CD4-positive, alpha-beta T cell treated with Interleukin-6 at 100 ng/mL for 8 hours (primary cell): Measurements from ENCODE around the gene RPS6KA2.

Experiments
- DNase-seq: peaks from one replicate; pipeline ENCODE4 v3.0.0-alpha.2; 2020; ENCODE audit warnings: mixed read lengths, low spot score

Gene RPS6KA2

DNA sequence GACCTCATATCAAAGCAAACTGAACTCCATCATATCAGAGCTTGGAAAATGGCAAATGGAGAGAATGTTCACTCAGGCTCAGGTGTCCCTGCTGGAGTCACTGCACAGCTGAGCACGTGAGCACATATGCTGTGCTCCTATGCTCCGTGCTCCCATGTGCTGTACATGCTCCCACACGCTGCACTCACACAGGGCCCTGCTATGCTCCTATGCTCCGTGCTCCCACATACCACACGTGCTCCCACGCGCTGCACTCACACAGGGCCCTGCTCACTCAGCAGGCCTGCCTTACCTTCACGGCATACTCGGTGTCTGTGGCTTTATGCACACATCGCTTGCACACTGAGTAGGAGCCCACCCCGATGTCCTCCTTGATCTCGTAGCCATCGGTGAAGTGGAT lies 178.6 kb downstream of the RPS6KA2 start:
- no peak for DNase-seq

DNA sequence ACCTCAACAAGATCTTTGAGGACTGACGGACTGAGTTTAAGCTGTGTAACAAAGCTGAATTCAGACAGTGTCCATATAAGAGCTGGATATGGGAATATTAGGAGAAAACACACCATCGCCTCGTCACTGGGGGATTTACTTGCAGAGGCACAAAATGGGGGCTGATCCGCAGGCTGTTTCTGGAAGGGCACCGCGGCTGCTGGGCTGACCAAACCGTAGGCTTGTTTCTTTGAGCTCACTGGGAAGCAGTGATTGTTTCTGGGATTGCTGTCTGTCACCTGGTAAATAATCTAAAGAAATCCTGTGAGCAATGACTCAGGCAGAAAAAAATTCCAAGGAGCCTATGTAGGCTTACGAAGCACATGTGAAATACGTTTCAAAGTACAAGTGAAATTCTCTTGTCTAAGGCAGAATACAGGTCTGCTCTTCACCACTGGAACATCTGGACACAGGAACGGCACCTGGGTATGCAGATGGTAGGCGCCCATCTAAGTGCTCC lies 180.4 kb downstream of the RPS6KA2 start:
- no peak for DNase-seq

DNA sequence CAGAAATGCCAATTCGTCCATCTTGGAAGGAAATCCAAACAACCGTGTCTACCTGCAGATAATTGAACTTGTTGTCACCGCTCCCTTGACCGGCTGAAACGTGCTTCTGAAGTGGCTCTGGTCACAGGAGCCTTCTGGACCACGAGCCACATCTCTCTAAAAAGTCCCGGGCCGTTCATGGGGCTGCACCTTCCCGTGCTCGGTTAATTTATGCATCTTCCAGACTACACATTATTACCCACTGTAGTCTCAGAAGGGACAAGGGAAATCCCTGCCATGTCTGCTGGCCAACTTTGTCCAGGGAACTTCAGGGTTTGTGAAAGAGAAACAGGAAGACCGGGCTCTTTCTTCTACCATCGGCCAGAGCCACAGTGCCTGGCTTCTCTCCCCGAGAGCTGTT lies 180.9 kb downstream of the RPS6KA2 start:
- DNase-seq, result no peak

DNA sequence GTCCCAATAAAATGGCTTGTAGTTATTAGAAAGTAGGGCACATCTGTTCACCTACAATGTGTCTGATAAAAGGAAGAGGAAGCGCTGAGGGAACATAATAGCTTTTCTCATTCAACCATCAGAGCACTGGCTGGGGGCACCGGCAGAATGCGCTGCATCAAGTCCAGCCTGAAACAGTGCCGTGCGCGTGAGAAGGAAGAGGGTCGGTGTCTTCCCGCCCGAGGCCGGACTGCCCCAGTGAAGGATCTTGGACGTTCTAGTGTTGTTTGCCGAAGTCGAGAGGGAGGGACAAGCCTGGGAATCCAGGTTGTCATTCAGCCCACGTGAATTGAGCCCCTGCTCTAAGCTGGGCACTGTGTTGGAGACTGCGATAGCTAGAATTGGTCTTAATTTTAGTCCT lies 182.6 kb downstream of the RPS6KA2 start:
- no peak for DNase-seq

DNA sequence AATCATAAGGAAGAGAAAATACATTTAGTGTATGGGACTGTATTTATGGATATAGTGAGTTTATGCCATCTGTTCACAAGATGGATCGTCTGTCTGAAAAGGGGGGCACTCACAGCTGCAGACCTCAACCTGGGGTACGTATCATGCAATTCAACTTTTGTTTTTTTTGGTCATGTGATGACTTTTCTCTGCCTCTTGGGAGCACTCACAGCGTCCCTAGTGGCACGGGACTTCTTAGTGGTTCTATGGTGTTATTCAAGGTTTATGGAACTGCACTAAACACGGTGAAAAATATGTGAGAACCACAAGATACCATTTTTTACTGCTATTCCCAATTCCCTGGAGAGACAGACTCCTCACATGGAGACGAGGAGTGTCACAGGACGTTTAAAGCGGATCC lies 183.9 kb downstream of the RPS6KA2 start:
- no peak for DNase-seq

DNA sequence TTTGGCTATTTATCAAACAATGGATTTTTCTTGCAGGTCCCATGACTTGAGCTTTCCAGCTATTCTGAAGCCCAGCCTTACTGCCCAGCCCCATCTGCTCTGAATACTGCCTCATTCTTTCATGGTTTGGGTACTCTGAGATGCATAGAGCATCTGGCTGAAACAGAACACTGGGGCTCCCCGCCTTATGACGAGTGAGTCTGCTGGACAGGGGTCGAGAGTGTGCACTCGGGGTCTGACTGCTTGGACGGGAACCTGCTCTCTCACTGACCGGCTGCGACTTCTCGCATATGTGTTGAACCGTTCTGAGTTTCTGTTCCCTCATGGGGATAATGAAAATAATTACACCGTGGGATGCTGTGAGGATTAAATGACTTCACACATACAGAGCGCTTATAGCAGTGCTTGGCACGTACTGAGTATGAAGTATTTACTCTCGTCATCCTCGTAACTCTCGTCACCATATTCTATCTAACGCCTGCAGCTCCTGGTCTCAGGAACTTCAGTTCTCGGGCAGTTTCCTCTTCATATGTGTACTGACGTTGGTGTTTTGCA lies 184.8 kb downstream of the RPS6KA2 start:
- no peak for DNase-seq

DNA sequence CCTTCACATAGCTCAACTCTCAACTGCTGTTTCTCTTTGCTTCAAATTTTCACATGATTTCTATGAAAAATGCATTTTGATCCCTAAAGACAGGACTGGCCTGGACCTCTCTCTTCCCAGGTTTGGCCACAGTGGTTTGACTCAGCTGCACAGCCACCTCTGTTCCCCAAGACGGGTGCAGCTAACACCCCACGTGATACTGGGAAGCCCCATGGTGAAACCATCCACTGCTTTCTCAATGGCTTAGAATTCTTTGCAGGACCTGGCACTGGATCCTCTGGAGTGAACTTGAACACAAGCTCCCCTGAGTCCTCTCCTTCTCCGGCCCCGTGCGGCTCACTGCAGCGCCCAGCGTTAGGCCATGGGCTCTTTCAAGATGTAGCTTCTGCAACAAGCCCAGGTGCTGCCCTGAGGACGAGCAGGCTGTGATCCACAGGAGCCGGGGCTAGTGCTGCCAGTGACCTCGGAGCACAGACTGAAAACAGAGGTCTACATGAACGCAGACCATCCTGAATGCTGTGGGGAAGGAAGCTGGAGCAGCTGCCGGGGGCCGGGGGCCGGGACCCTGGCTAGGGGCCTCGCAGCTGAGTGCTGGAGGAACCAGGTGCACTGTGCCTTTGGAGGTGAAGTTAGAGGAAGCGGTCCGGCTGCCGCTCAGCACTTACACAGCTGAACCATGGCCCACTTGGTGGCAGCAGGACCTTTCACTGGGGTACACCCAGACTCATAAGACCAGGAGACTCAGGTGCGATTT lies 185.5 kb downstream of the RPS6KA2 start:
- DNase-seq, result no peak

DNA sequence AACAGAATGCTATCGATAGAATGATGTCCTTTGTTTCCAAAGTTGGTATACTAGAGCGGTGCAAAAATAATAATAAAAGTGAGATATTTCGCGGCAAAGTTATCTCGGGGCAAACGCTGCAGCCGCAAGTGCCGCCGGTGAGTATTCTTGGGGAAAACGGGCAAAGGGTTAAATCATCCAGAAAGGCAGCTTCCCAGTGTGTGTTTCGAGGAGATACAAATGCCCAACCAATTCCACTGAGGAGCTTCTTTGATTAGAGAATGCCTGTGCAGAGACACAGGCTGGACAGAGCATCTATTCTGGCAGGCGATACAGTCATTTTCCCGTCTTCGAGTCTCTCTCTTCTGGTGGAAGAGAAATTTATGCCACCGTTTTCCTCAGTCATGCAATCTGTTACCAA lies 186.3 kb downstream of the RPS6KA2 start:
- no peak for DNase-seq

DNA sequence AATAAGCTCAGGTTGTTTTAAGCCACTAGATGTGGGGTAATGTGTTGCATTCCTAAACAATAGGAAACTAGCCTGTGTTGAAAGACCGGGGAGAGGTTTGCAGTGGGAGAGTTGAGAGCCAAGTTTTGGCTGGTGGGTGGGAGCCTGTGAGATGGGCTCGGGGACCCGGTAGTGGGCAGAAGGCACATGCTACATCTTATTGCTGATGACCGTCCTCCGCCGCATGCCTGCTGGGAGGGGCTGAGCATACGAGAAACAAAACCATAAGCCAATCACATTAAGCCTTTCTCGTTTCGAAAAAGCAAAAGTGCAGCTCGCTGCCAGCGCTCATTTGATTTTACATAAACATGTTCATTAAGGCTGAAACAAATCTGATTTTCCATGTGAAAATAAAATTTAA lies 186.9 kb downstream of the RPS6KA2 start:
- no peak for DNase-seq

DNA sequence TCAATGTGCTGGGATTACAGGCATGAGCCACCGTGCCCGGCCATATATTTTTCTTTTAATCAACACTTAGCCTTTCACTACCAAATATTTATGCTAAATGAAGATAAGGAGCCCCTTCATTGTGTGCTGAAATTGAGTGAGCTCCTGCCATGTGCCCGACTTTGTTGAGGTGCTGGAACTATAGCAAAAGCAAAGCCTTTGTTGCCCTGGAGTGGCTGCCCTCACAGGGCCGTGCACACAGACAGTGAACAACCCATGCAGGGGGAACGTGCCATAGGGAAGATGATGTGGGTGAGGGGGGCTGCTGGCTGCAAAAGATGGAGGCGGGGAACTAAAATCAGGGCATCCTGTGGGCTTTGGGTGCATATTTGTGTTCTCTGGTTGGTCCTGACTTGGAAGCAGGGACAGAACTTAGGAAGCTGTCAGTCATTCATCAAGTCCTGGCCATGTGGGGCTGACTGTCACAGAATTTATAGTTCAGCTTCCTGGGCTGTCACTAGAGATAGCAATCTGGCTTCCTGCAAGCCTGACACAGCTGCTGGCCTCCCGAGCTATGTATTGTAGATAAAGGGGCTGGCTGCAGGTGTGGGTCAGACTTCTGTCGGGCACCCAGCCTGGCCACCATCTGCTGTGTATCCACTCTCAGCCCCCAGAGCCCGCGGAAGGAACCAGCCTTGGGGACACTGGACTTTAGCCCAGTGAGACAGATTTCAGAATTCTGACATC lies 187.5 kb downstream of the RPS6KA2 start:
- DNase-seq, result no peak

DNA sequence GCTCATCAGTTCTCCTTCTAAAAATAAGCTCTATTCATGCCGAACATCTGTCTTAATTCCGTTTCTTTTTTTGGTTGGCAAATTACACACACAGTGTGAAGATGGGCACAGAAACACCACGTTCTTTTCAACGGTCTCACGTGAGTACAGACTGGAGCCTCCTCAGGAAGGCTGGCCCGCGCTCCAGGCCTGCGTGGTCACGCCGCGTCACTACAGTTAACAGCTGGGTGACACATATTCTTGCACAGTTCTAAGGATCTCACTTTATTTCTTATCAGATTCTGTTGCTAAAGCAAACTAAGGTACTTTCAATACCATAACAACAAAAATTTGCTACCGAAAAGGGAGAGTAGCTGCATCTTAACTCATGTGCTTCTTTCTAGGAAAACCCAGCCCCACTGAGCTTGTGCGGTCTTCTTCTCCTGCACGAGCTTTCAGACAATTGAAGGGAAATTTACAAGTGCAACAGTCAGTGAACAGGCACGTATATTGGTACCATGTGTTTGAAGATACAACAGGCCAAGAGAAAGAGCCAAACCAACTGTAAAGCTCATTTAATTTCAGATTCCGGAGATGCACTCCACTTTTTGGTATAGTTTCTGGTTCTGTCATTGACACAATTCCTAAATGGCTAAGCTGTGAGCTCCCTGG lies 188.7 kb downstream of the RPS6KA2 start:
- DNase-seq, result no peak

DNA sequence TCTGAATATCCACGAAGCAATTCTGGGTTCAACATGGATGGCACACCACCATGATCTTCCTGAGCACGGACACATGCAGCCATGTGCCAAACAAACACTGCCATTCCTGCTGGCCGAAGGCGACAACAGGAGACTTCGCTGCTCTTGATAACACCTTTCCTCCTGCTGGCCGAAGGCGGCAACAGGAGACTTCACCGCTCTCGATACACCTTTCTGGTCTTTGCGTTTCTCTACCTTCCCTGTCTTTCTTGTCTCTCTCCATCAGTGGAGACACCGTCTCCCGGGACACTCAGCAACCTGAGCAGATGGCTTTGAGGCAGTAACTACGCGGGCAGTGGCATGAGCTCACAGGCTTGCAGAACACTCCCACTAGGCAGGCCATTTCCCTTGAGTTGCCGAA lies 189.4 kb downstream of the RPS6KA2 start:
- no peak for DNase-seq

DNA sequence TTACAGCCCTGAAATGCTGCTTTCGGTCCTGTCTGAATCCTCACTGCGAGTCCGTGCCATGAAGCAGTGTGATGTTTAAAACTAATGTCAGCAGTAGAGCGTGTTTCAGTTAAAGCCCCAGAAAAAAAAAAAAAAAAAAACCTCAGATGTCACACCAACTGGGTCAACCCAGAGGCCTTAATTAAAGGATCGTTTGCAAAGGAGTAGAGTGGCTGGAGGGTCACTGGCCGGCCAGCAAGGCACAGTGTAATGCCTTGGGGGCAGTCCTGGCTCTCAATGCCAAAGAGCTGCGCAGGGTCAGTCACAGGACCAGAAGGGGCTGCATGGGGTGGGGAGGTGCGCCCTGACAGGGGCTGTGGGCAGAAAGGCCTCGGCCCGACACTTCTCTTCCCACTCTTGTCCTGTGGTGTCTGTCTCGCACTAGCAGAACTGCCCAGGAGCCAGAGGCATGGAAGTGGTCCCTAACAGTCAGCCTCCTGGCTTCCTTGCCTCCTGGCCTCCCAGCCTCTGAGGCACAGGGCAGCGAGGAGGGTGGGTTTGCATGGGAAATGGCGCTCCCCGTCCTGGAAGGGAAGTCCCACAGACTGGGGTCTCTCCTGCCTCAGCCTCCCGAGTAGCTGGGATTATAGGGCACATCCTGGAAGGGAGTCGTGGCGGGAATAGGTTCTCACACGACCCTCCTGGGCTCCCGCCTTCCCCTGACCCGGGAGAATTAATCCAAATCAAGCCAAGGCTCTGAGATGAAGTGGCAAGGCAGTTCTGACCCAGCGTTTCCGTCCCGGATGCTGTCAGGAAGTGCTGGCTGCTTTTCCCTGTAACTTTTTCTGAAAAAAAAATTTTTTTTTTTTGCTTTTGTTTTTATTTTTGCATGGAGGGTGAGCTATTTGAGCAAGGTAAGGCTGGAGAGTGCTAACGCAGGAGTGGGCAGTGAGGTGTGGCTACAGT lies 190.6 kb downstream of the RPS6KA2 start:
- no peak for DNase-seq

DNA sequence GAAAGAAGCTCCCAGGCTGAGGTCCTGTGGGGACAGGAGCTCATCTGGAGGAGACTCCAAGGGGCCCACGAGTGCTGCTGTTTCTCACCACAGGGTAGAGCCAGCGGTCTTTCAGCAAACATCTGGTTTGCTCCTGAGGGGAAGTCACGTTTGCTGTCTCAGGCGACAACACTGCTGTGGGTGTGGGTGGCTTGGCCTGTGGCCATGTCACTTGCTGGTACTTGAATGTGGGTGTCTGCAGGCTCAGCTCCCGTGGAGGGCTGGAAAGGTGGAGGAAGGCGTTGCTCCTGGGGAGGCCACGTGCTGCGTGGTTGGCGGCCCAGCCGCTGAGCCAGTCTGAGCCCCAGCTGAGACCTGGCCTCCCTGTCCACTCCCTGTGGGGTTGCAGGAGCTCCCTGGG lies 191.5 kb downstream of the RPS6KA2 start:
- peak; percentile 60 for DNase-seq

DNA sequence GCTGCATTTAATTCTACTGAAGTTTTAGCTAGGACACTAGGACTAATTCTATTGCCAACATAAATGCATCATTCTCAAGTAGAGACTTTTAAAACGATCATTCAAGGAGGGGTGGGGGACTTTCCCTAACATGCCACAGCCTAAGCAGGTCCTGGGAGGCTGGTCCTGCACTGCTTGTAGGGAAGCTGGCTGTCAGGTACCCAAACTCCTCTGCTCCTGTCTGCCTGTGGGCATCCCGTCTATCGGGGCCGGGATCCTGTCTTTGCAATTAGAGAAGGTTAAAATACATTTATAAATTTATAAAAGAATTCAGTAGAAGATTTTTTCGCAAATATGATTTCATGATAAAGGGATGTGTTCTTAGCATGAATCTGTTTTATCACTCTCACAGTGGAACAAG lies 192.7 kb downstream of the RPS6KA2 start:
- DNase-seq, result no peak

DNA sequence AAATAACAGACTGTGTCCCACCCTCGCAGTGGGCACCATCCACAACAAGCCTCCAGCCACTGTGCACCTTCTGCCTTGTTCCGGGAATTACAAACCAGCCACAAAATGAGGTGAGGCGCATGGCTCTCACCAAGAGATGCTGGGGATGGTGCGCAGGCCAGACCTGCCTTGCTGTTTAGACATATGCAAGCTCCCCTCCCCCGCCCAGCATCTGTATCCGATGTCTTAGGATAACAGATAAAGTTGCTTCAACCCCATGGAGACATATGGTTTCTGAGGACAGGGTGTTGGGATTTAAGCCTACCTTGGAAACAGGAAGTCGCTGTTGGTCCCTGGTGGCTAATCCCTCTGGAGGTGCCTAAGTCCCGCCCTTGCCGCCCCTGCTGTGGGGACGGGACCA lies 194.0 kb downstream of the RPS6KA2 start:
- DNase-seq, result no peak

DNA sequence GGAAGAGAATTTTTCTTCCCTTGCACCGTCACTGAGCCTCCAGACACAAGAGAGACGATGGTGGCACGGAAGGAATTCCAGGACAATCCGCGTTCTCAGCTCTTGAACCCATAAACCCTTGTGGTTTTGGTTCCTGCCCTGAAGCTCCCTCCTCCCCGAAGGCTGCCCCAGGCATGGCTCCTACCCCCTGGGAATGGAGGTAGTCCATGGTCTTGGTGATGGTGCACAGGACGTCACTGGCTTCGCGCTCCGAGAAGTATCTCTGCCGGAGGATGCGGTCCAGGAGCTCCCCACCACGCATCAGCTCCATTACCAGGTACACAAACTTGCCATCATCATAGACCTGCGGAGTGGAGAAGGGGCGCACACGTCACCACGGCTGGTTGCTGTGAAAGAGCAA lies 196.8 kb downstream of the RPS6KA2 start:
- no peak for DNase-seq

DNA sequence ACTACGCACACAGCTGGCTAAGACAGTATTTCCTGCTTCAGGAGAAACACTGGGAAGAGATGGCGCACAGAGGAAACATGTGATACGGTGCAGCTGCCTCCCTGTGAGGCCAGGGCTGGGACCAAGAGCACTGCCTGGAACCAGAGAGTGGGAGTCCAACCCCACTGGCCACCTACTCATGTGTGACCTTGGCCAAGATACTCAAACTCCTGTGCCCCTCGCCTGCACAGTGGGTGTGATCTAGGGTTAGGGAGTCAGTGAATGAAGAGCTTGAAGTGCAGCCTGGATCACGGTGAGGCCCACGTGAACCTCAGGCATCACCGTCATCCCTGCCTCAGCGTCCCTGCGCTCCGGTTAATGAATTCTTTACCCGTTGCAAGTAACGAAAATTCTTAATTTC lies 202.6 kb downstream of the RPS6KA2 start:
- no peak for DNase-seq

DNA sequence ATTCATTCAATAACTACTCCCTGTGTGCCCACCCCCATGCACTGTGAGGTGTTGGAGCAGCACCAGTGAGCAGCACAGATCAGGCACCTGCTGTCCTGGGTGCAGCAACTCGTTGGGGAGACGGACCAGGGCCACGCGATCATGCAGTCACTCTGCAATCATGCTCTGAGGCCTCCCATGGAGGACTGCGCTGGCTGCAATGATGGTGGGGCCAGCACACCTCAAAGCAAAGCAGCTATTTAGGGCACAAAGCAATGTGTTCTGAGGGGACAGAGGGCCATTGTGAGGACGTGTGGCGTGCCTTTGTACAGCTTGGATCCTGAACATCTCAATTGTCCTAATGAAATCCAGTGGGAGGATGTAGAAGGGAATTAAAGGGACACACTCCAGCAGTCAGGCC lies 203.3 kb downstream of the RPS6KA2 start:
- DNase-seq, result no peak

DNA sequence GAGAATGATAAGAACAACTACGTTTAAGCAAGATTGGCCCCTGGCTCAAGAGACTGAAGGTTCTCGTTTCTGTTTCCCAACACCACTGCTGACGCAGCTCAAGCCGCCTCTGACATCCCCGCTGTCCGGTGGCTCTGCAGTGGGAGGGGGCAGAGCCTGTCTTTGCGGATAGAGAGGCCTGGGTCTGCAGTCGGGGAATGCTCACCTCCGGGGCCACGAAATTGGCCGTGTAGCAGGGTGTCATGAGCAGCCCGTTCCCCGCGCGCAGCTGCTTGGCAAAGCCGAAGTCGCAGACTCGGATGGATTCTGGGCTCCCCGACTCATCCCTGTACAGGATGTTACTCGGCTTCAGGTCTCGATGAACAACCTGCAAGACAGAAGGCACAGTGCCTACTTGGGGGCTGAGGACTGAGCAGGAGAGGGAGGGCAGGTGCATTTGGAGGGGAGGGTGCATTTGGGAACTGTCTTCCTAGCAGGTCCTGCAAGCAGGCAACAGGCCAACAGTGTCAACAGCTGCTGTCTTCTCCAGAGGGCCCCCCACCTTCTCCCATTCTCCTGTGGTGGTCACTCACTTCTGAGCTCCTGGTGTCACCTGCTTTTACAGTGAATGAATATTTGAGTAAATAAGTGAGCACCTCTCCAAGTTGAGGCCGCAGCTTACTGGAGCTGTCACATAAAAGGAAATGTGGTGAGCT lies 203.9 kb downstream of the RPS6KA2 start:
- no peak for DNase-seq
